Body of pancreas (tissue), 4 donors: Measurements from ENCODE around the gene CTTN.

ENCODE experiments used
- CTCF ChIP-seq, 7 experiments: fragments of 450-650 bp in 4 of 7; fragments of 200-600 bp in 3 of 7; sonication (generic) in 3 of 7; IDR thresholded peaks; one replicate each; pipeline ENCODE4 v1.5.1; 2016 to 2019; ENCODE audit warnings: antibody characterized with exemption in 7 of 7
- POLR2A ChIP-seq, 3 donors: fragments of 450-650 bp; IDR thresholded peaks; one replicate each; pipeline ENCODE4 v1.6.1; 2016; ENCODE audit warnings: antibody characterized with exemption in 3 of 3, mild to moderate bottlenecking in 2 of 3

GRCh38 chr11:70360211-70360610 lies 38.1 kb upstream of the CTTN start:
- TF ChIP-seq CTCF (IDR thresholded peaks at IDR 0.05), result no peak
- no peak for TF ChIP-seq POLR2A (IDR thresholded peaks at IDR 0.05)
